HG02938 (cell line): ENCODE data around the gene UBE2C.
"Not testable (repeated sequence)": the region's sequence is repeated elsewhere in the genome, so short reads cannot be mapped to it uniquely, and the experiment has no call there.

ENCODE experiments used
- ATAC-seq: cut with Tn5 transposase; IDR thresholded peaks from one replicate; pipeline ENCODE4 v1.9.1; 2021; ENCODE audit warnings: mild to moderate bottlenecking, moderate library complexity; ENCODE audit not compliant: unreplicated experiment

The UBE2C gene

GRCh38 chr20:45812157-45813005, at the start of gene UBE2C:
Gene UBE2C, plus strand, starts transcription at chr20:45812644. Its CDS starts 52 bp downstream, at chr20:45812696.
- peak; percentile 97 for ATAC-seq

- not testable (repeated sequence) for ATAC-seq
Observed at GRCh38 chr20:45764618-45765282, 47.7 kb upstream of the UBE2C start.

GRCh38 chr20:45765307-45765875, 47.1 kb upstream of the UBE2C start:
- ATAC-seq: no peak

GRCh38 chr20:45765980-45766379, 46.5 kb upstream of the UBE2C start:
- no peak for ATAC-seq

GRCh38 chr20:45768479-45768878, 44.0 kb upstream of the UBE2C start:
- no peak for ATAC-seq

- no peak for ATAC-seq
Observed at GRCh38 chr20:45771182-45771759, 41.2 kb upstream of the UBE2C start.

GRCh38 chr20:45772693-45773092, 39.8 kb upstream of the UBE2C start:
- ATAC-seq: no peak

GRCh38 chr20:45774945-45775344, 37.5 kb upstream of the UBE2C start:
- no peak for ATAC-seq

GRCh38 chr20:45775411-45775810, 37.0 kb upstream of the UBE2C start:
- ATAC-seq: no peak

- no peak for ATAC-seq
Observed at GRCh38 chr20:45776931-45777330, 35.5 kb upstream of the UBE2C start.

GRCh38 chr20:45779011-45779915, 33.2 kb upstream of the UBE2C start:
- no peak for ATAC-seq

- no peak for ATAC-seq
Observed at GRCh38 chr20:45780159-45780558, 32.3 kb upstream of the UBE2C start.

- ATAC-seq: no peak
Observed at GRCh38 chr20:45781391-45781931, 31.0 kb upstream of the UBE2C start.

GRCh38 chr20:45782890-45783289, 29.6 kb upstream of the UBE2C start:
- no peak for ATAC-seq

- no peak for ATAC-seq
Observed at GRCh38 chr20:45783656-45784294, 28.7 kb upstream of the UBE2C start.

- ATAC-seq: no peak
Observed at GRCh38 chr20:45788351-45788750, 24.1 kb upstream of the UBE2C start.

GRCh38 chr20:45792317-45793118, 19.9 kb upstream of the UBE2C start:
- ATAC-seq: no peak

- ATAC-seq: no peak
Observed at GRCh38 chr20:45796337-45797065, 15.9 kb upstream of the UBE2C start.
